Activated CD8-positive, alpha-beta memory T cell treated with anti-CD3 and anti-CD28 coated beads for 48 hours (primary cell): ENCODE measurements around the gene SNW1.
A peak's percentile ranks its signal among the peaks of the same experiment; 100 is the strongest.
"Not testable (repeated sequence)": the region's sequence is repeated elsewhere in the genome, so short reads cannot be mapped to it uniquely, and the experiment has no call there.

Experiments
- DNase-seq, 3 experiments: peaks; one replicate each; pipeline ENCODE4 v3.0.0-alpha.2; 2020; ENCODE audit warnings: low read depth in 2 of 3, low spot score in 2 of 3

Gene SNW1

GRCh38 chr14:77752266-77752665 lies 8.7 kb downstream of the SNW1 start:
- no peak for DNase-seq

- not testable (repeated sequence) for DNase-seq
These were observed 13.5 kb downstream of the SNW1 start for GRCh38 chr14:77747425-77747824.

GRCh38 chr14:77746064-77746702 lies 14.8 kb downstream of the SNW1 start:
- no peak for DNase-seq

- no peak for DNase-seq
These were observed 19.5 kb downstream of the SNW1 start for GRCh38 chr14:77741438-77741837.

GRCh38 chr14:77738559-77739250 lies 22.3 kb downstream of the SNW1 start:
- no peak for DNase-seq

- no peak for DNase-seq
These were observed 29.9 kb downstream of the SNW1 start for GRCh38 chr14:77730976-77731497.

- DNase-seq = no peak
These were observed 38.7 kb downstream of the SNW1 start for GRCh38 chr14:77722301-77722700.

GRCh38 chr14:77721437-77721836 lies 39.5 kb downstream of the SNW1 start:
- no peak for DNase-seq

- DNase-seq = no peak
These were observed 43.2 kb downstream of the SNW1 start for GRCh38 chr14:77717608-77718305.

GRCh38 chr14:77714926-77715325 lies 46.0 kb downstream of the SNW1 start:
- no peak for DNase-seq

GRCh38 chr14:77710364-77710763 lies 50.6 kb downstream of the SNW1 start:
- DNase-seq = no peak

GRCh38 chr14:77709412-77709811 lies 51.5 kb downstream of the SNW1 start:
- no peak for DNase-seq

- no peak for DNase-seq
These were observed 52.2 kb downstream of the SNW1 start for GRCh38 chr14:77708749-77709148.

GRCh38 chr14:77707724-77708408 lies 53.1 kb downstream of the SNW1 start, which contains the start of the genes ALKBH1 and SLIRP:
ALKBH1 (minus strand) TSS chr14:77708023; CDS start chr14:77708004, 19 bp downstream.
SLIRP (plus strand) TSS chr14:77708103; CDS start chr14:77708112, 9 bp downstream.
- peak; percentile 46 to 65 (median 60) for DNase-seq

- no peak for DNase-seq
These were observed 53.6 kb downstream of the SNW1 start for GRCh38 chr14:77707355-77707723.

- no peak for DNase-seq
These were observed 69.7 kb downstream of the SNW1 start for GRCh38 chr14:77691259-77691658.

- no peak for DNase-seq
These were observed 78.8 kb downstream of the SNW1 start for GRCh38 chr14:77682158-77682553.

GRCh38 chr14:77681196-77682157 lies 79.5 kb downstream of the SNW1 start:
- DNase-seq = no peak

GRCh38 chr14:77674931-77675330 lies 86.0 kb downstream of the SNW1 start:
- no peak for DNase-seq

- no peak for DNase-seq
These were observed 87.8 kb downstream of the SNW1 start for GRCh38 chr14:77673193-77673592.
